GM12874 (cell line): ENCODE measurements around the gene BUB1B.

ENCODE experiments used
- TF ChIP-seq, protein P1 (sequence below): IDR thresholded peaks from 2 replicates; pipeline ENCODE4 v1.5.1; 2011; ENCODE audit warnings: low read depth, mild to moderate bottlenecking, control low read depth, low read length, moderate library complexity; ENCODE audit not compliant: insufficient read depth

The BUB1B gene

GRCh38 chr15:40204100-40204499 is 43.2 kb downstream of the BUB1B start:
- TF ChIP-seq, protein P1, sequence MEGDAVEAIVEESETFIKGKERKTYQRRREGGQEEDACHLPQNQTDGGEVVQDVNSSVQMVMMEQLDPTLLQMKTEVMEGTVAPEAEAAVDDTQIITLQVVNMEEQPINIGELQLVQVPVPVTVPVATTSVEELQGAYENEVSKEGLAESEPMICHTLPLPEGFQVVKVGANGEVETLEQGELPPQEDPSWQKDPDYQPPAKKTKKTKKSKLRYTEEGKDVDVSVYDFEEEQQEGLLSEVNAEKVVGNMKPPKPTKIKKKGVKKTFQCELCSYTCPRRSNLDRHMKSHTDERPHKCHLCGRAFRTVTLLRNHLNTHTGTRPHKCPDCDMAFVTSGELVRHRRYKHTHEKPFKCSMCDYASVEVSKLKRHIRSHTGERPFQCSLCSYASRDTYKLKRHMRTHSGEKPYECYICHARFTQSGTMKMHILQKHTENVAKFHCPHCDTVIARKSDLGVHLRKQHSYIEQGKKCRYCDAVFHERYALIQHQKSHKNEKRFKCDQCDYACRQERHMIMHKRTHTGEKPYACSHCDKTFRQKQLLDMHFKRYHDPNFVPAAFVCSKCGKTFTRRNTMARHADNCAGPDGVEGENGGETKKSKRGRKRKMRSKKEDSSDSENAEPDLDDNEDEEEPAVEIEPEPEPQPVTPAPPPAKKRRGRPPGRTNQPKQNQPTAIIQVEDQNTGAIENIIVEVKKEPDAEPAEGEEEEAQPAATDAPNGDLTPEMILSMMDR: no peak

- TF ChIP-seq, protein P1: peak; percentile 62
These were observed 56.4 kb downstream of the BUB1B start for GRCh38 chr15:40217166-40217824.

- TF ChIP-seq, protein P1: no peak
These were observed 58.9 kb downstream of the BUB1B start for GRCh38 chr15:40219801-40220200.

DNA sequence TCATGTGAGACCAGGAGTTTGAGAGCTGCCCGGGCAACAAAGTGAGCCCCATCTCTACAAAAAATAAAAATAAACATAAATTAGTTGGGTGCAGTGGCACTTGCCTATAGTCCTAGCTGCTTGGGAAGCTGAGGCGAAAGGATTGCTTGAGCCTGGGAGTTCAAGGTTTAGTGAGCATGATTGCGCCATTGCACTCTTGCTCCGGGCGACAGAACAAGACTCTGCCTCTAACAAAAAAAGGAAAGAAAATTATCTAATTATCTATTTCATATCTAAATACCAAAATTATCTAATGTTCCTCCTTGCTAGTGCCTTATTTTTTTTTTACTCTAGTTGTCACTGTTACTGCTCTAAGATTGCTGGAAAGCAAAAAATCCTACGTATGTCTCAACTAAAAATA is 61.3 kb downstream of the BUB1B start:
- TF ChIP-seq, protein P1: no peak

GRCh38 chr15:40226736-40227135 is 65.9 kb downstream of the BUB1B start:
- TF ChIP-seq, protein P1: no peak

- TF ChIP-seq, protein P1: no peak
These were observed 68.4 kb downstream of the BUB1B start for GRCh38 chr15:40229316-40229715.

DNA sequence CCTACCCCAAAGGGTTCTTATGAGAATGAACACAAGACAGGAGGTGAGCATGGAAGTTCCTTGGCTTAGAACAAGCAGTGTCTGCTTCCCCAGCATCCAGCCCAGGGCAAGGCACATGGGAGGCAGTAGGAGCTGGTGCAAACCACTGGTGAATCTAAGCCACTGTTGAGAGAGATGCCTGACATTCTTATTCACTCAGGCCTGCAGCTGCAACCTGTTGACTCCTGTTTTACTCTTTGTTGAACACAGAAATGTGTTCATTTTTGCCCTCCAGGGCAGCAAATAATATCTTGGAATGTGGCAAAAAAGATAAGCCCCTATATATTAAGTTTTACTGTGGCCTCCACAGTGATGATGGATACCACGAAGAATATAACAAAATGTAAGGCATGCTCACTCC is 69.1 kb downstream of the BUB1B start:
- TF ChIP-seq, protein P1: no peak
